ENCODE measurements around the gene PPP2R1A.

The PPP2R1A gene

GRCh38 chr19:52269338-52270261, 79.7 kb downstream of the PPP2R1A start, which contains the start of gene ZNF766:
TSS of gene ZNF766 (plus strand) at chr19:52269587. CDS start at chr19:52269614, 27 bp downstream.
- H3K9me3 ChIP-seq (ENCODE audit: low read length), result peaks cover 27% of the 10 kb centered on the region

GRCh38 chr19:52270266-52270885, 80.5 kb downstream of the PPP2R1A start:
- Histone ChIP-seq H3K4me1 (ENCODE audit: insufficient read depth, low read length, severe bottlenecking) (peaks cover 13% of the 10 kb centered on the region), H3K27me3 (ENCODE audit: insufficient read depth, low read length) (no peaks in the 10 kb centered on the region), H3K4me3 (ENCODE audit: low read depth, low read length, poor library complexity, severe bottlenecking) (peak overlapping the region; percentile 87), H3K27ac (ENCODE audit: low read depth, low read length, poor library complexity, severe bottlenecking) (peak overlapping the region; percentile 11), H4K20me1 (ENCODE audit: insufficient read depth, low read length) (no peaks in the 10 kb centered on the region), H3K79me2 (ENCODE audit: insufficient read depth, low read length) (peaks cover 44% of the 10 kb centered on the region), H3K36me3 (ENCODE audit: insufficient read depth, low read length) (peaks cover 47% of the 10 kb centered on the region), H3K9ac (ENCODE audit: low read length) (peak overlapping the region; percentile 94), H3K4me2 (ENCODE audit: low read length) (peak overlapping the region; percentile 98), H2AFZ (ENCODE audit: low read length) (no peak overlapping the region), H3K9me3 (ENCODE audit: low read length) (peaks cover 29% of the 10 kb centered on the region), H3F3A (ENCODE audit: insufficient read depth, low read length) (no peaks in the 10 kb centered on the region), H3K9me2 (ENCODE audit: low read depth, low read length) (no peaks in the 10 kb centered on the region)
- TF ChIP-seq EZH2 (IDR thresholded peaks at IDR 0.05; ENCODE audit: borderline replicate concordance, low read length) (no peak), CTCF (IDR thresholded peaks at IDR 0.05; ENCODE audit: low read length) (no peak)

More at GRCh38 chr19:52269338-52270261, 79.7 kb downstream of the PPP2R1A start, which contains the start of gene ZNF766:
- H3F3A ChIP-seq (ENCODE audit: insufficient read depth, low read length), result no peaks in the 10 kb centered on the region
- H3K9ac ChIP-seq (ENCODE audit: low read length), result peak within 1 kb of the TSS; percentile 94
- no peaks in the 10 kb centered on the region for H4K20me1 ChIP-seq (ENCODE audit: insufficient read depth, low read length)
- peaks cover 36% of the 10 kb centered on the region for H3K79me2 ChIP-seq (ENCODE audit: insufficient read depth, low read length)
- peak within 1 kb of the TSS; percentile 11 for H3K27ac ChIP-seq (ENCODE audit: low read depth, low read length, poor library complexity, severe bottlenecking)
- 0 out of 2 replicates have a peak within 1 kb of the TSS, but pooled peaks have one; percentile 62 for H2AFZ ChIP-seq (ENCODE audit: low read length)
- H3K4me2 ChIP-seq (ENCODE audit: low read length), result peak within 1 kb of the TSS; percentile 98
- H3K9me2 ChIP-seq (ENCODE audit: low read depth, low read length), result no peaks in the 10 kb centered on the region
- peak within 1 kb of the TSS; percentile 87 for H3K4me3 ChIP-seq (ENCODE audit: low read depth, low read length, poor library complexity, severe bottlenecking)
- TF ChIP-seq EZH2 (IDR thresholded peaks at IDR 0.05; ENCODE audit: borderline replicate concordance, low read length) (no peak), CTCF (IDR thresholded peaks at IDR 0.05; ENCODE audit: low read length) (no peak)
- no peaks in the 10 kb centered on the region for H3K27me3 ChIP-seq (ENCODE audit: insufficient read depth, low read length)
- peaks cover 13% of the 10 kb centered on the region for H3K4me1 ChIP-seq (ENCODE audit: insufficient read depth, low read length, severe bottlenecking)
- H3K36me3 ChIP-seq (ENCODE audit: insufficient read depth, low read length), result peaks cover 40% of the 10 kb centered on the region

GRCh38 chr19:52273301-52273700, 83.4 kb downstream of the PPP2R1A start:
- Histone ChIP-seq H3K4me3 (ENCODE audit: low read depth, low read length, poor library complexity, severe bottlenecking) (no peak overlapping the region), H3K9ac (ENCODE audit: low read length) (no peak overlapping the region), H3K27ac (ENCODE audit: low read depth, low read length, poor library complexity, severe bottlenecking) (no peak overlapping the region), H3K9me3 (ENCODE audit: low read length) (peaks cover 27% of the 10 kb centered on the region), H3K27me3 (ENCODE audit: insufficient read depth, low read length) (no peaks in the 10 kb centered on the region), H4K20me1 (ENCODE audit: insufficient read depth, low read length) (no peaks in the 10 kb centered on the region), H3K36me3 (ENCODE audit: insufficient read depth, low read length) (peaks cover 77% of the 10 kb centered on the region), H3K9me2 (ENCODE audit: low read depth, low read length) (no peaks in the 10 kb centered on the region), H3K79me2 (ENCODE audit: insufficient read depth, low read length) (peaks cover 71% of the 10 kb centered on the region), H3F3A (ENCODE audit: insufficient read depth, low read length) (no peaks in the 10 kb centered on the region), H3K4me2 (ENCODE audit: low read length) (no peak overlapping the region), H3K4me1 (ENCODE audit: insufficient read depth, low read length, severe bottlenecking) (peaks cover 13% of the 10 kb centered on the region), H2AFZ (ENCODE audit: low read length) (no peak overlapping the region)
- TF ChIP-seq CTCF (IDR thresholded peaks at IDR 0.05; ENCODE audit: low read length) (no peak), EZH2 (IDR thresholded peaks at IDR 0.05; ENCODE audit: borderline replicate concordance, low read length) (no peak)

Measured in OCI-LY1 (cell line).